GM18505 (cell line): ENCODE results near the gene CHAD.
"Not testable (repeated sequence)": the region's sequence is repeated elsewhere in the genome, so short reads cannot be mapped to it uniquely, and the experiment has no call there.

Source experiments
- ATAC-seq: cut with Tn5 transposase; IDR thresholded peaks from one replicate; pipeline ENCODE4 v1.9.1; 2021; ENCODE audit not compliant: unreplicated experiment
- POLR2A ChIP-seq: IDR thresholded peaks from 4 replicates; pipeline ENCODE4 v1.6.1; 2011; ENCODE audit warnings: borderline replicate concordance; ENCODE audit not compliant: insufficient read depth, insufficient read length; ENCODE audit errors: extremely low read depth

CHAD gene

GRCh38 chr17:50484386-50485155, 15.9 kb upstream of the CHAD start:
- no peak for ATAC-seq
- TF ChIP-seq POLR2A = no peak

- ATAC-seq = no peak
These were observed 14.6 kb upstream of the CHAD start for GRCh38 chr17:50483266-50483665.

GRCh38 chr17:50482516-50482915, 13.8 kb upstream of the CHAD start:
- TF ChIP-seq POLR2A = no peak
- ATAC-seq = no peak

More at GRCh38 chr17:50483266-50483665, 14.6 kb upstream of the CHAD start:
- TF ChIP-seq POLR2A = no peak

- no peak for TF ChIP-seq POLR2A
These were observed 13.4 kb upstream of the CHAD start for GRCh38 chr17:50482110-50482509.

GRCh38 chr17:50481648-50482047, 13.0 kb upstream of the CHAD start:
- ATAC-seq = no peak
- TF ChIP-seq POLR2A = no peak

More at GRCh38 chr17:50482110-50482509, 13.4 kb upstream of the CHAD start:
- no peak for ATAC-seq

- TF ChIP-seq POLR2A = no peak
- ATAC-seq = no peak
These were observed 12.3 kb upstream of the CHAD start for GRCh38 chr17:50480854-50481490.

GRCh38 chr17:50480142-50480764, 11.6 kb upstream of the CHAD start:
- no peak for ATAC-seq
- no peak for TF ChIP-seq POLR2A

GRCh38 chr17:50479522-50480141, 11.0 kb upstream of the CHAD start:
- no peak for TF ChIP-seq POLR2A
- peak; percentile 28 for ATAC-seq

- TF ChIP-seq POLR2A = peak; percentile 92
- peak; percentile 90 for ATAC-seq
These were observed 10.0 kb upstream of the CHAD start, which contains the start of gene RSAD1 for GRCh38 chr17:50478391-50479381. Gene RSAD1, plus strand, starts transcription at chr17:50478860. Its CDS starts 25 bp downstream, at chr17:50478885.

GRCh38 chr17:50477976-50478375, 9.3 kb upstream of the CHAD start:
- no peak for ATAC-seq
- TF ChIP-seq POLR2A = no peak

- ATAC-seq = no peak
- no peak for TF ChIP-seq POLR2A
These were observed 8.1 kb upstream of the CHAD start for GRCh38 chr17:50476545-50477315.

GRCh38 chr17:50475775-50476544, 7.3 kb upstream of the CHAD start:
- ATAC-seq = not testable (repeated sequence)

- no peak for ATAC-seq
- no peak for TF ChIP-seq POLR2A
These were observed 6.7 kb upstream of the CHAD start for GRCh38 chr17:50475362-50475761.
